ENCODE measurements around the gene TARBP1.
A peak's percentile ranks its signal among the peaks of the same experiment; 100 is the strongest.
"Not testable (repeated sequence)": the region's sequence is repeated elsewhere in the genome, so short reads cannot be mapped to it uniquely, and the experiment has no call there.

Gene TARBP1

GRCh38 chr1:234505769-234506102 lies 26.8 kb upstream of the TARBP1 start:
- DNase-seq: no peak

GRCh38 chr1:234504969-234505768 lies 26.2 kb upstream of the TARBP1 start:
- no peak for DNase-seq

- DNase-seq: not testable (repeated sequence)
These were observed 25.3 kb upstream of the TARBP1 start for GRCh38 chr1:234504251-234504650.

GRCh38 chr1:234503193-234504050 lies 24.4 kb upstream of the TARBP1 start:
- DNase-seq: no peak

GRCh38 chr1:234502785-234503184 lies 23.8 kb upstream of the TARBP1 start:
- no peak for DNase-seq

- DNase-seq: no peak
These were observed 21.3 kb upstream of the TARBP1 start for GRCh38 chr1:234500269-234500668.

GRCh38 chr1:234499943-234500245 lies 20.9 kb upstream of the TARBP1 start:
- no peak for DNase-seq

GRCh38 chr1:234499119-234499942 lies 20.4 kb upstream of the TARBP1 start:
- DNase-seq: peak; percentile 80 to 81

- DNase-seq: no peak
These were observed 19.6 kb upstream of the TARBP1 start for GRCh38 chr1:234498448-234499118.

GRCh38 chr1:234497589-234497988 lies 18.6 kb upstream of the TARBP1 start:
- no peak for DNase-seq

GRCh38 chr1:234495231-234495990 lies 16.4 kb upstream of the TARBP1 start:
- no peak for DNase-seq

- DNase-seq: no peak
These were observed 15.1 kb upstream of the TARBP1 start for GRCh38 chr1:234494049-234494448.

GRCh38 chr1:234490793-234491479 lies 12.0 kb upstream of the TARBP1 start:
- no peak for DNase-seq

GRCh38 chr1:234489698-234490077 lies 10.7 kb upstream of the TARBP1 start:
- no peak for DNase-seq

- no peak for DNase-seq
These were observed 10.2 kb upstream of the TARBP1 start for GRCh38 chr1:234489007-234489697.

- no peak for DNase-seq
These were observed 9.4 kb upstream of the TARBP1 start for GRCh38 chr1:234488054-234489006.

- DNase-seq: no peak
These were observed 8.2 kb upstream of the TARBP1 start for GRCh38 chr1:234486858-234487840.

GRCh38 chr1:234484991-234485739 lies 6.2 kb upstream of the TARBP1 start:
- DNase-seq: no peak
